Measurements from ENCODE around the gene SCRG1. TPM values are rescaled to one million over a fixed set of nuclear protein-coding genes. Genes with fewer than 3 reads are reported as not detected.
A peak's percentile ranks its signal among the peaks of the same experiment; 100 is the strongest.

Gene SCRG1
- total RNA-seq, 1 donor from 2014 or later: 1.5 TPM

- ATAC-seq (no peak), DNase-seq (ENCODE audit: low spot score) (no peak)
- intact Hi-C loops (cut with DNase I): loop anchor here (10.0 kb wide), 1 partner anchor 400 kb away; no protein-coding TSS in a partner anchor
Observed at GRCh38 chr4:173414456-173414855, 15.5 kb upstream of the SCRG1 start.

- intact Hi-C loops (cut with DNase I): loop anchor here (10.0 kb wide), 1 partner anchor 398 kb away; no protein-coding TSS in a partner anchor
- no peak for ATAC-seq
- no peak for DNase-seq (ENCODE audit: low spot score)
Observed at GRCh38 chr4:173413036-173413435, 14.1 kb upstream of the SCRG1 start.

- DNase-seq (ENCODE audit: low spot score) (no peak), ATAC-seq (peak; percentile 20)
- intact Hi-C loops (cut with DNase I): loop anchor here (10.0 kb wide), 1 partner anchor 396 kb away; no protein-coding TSS in a partner anchor
Observed at GRCh38 chr4:173411106-173411693, 12.3 kb upstream of the SCRG1 start.

GRCh38 chr4:173410079-173410478 is 11.2 kb upstream of the SCRG1 start:
- DNase-seq (ENCODE audit: low spot score) (no peak), ATAC-seq (peak; percentile 36)
- intact Hi-C loops (cut with DNase I): loop anchor here (10.0 kb wide), 1 partner anchor 395 kb away; no protein-coding TSS in a partner anchor

GRCh38 chr4:173405840-173406606 is 7.1 kb upstream of the SCRG1 start:
- no peak for ATAC-seq
- DNase-seq (ENCODE audit: low spot score): no peak
- intact Hi-C loops (cut with DNase I): no loop called here

GRCh38 chr4:173404296-173404865 is 5.5 kb upstream of the SCRG1 start:
- intact Hi-C loops (cut with DNase I): no loop called here
- no peak for ATAC-seq
- DNase-seq (ENCODE audit: low spot score): no peak

GRCh38 chr4:173403051-173403450 is 4.1 kb upstream of the SCRG1 start:
- intact Hi-C loops (cut with DNase I): no loop called here
- DNase-seq (ENCODE audit: low spot score): no peak
- no peak for ATAC-seq

GRCh38 chr4:173401063-173401462 is 2.1 kb upstream of the SCRG1 start:
- no peak for ATAC-seq
- no peak for DNase-seq (ENCODE audit: low spot score)
- intact Hi-C loops (cut with DNase I): no loop called here

GRCh38 chr4:173398220-173398619 is 696 bp downstream of the SCRG1 start:
- ATAC-seq (peak; percentile 71), DNase-seq (ENCODE audit: low spot score) (no peak)
- intact Hi-C loops (cut with DNase I): no loop called here

GRCh38 chr4:173397604-173398003 is 1.3 kb downstream of the SCRG1 start:
- intact Hi-C loops (cut with DNase I): no loop called here
- ATAC-seq: no peak
- no peak for DNase-seq (ENCODE audit: low spot score)

GRCh38 chr4:173391701-173392100 is 7.2 kb downstream of the SCRG1 start:
- intact Hi-C loops (cut with DNase I): no loop called here
- ATAC-seq (no peak), DNase-seq (ENCODE audit: low spot score) (no peak)

- intact Hi-C loops (cut with DNase I): no loop called here
- ATAC-seq (no peak), DNase-seq (ENCODE audit: low spot score) (no peak)
Observed at GRCh38 chr4:173386751-173387150, 12.2 kb downstream of the SCRG1 start.

GRCh38 chr4:173382349-173382748 is 16.6 kb downstream of the SCRG1 start:
- intact Hi-C loops (cut with DNase I): no loop called here
- ATAC-seq: no peak
- DNase-seq (ENCODE audit: low spot score): no peak

GRCh38 chr4:173381610-173382009 is 17.3 kb downstream of the SCRG1 start:
- DNase-seq (ENCODE audit: low spot score) (no peak), ATAC-seq (no peak)
- intact Hi-C loops (cut with DNase I): no loop called here

GRCh38 chr4:173380987-173381386 is 17.9 kb downstream of the SCRG1 start:
- ATAC-seq: no peak
- no peak for DNase-seq (ENCODE audit: low spot score)
- intact Hi-C loops (cut with DNase I): no loop called here

- ATAC-seq: no peak
Observed at GRCh38 chr4:173379929-173380328, 19.0 kb downstream of the SCRG1 start.

GRCh38 chr4:173374588-173374987 is 24.3 kb downstream of the SCRG1 start:
- DNase-seq (ENCODE audit: low spot score) (no peak), ATAC-seq (no peak)
- intact Hi-C loops (cut with DNase I): no loop called here

More at GRCh38 chr4:173379929-173380328, 19.0 kb downstream of the SCRG1 start:
- intact Hi-C loops (cut with DNase I): no loop called here
- DNase-seq (ENCODE audit: low spot score): no peak

- intact Hi-C loops (cut with DNase I): no loop called here
- DNase-seq (ENCODE audit: low spot score): peak; percentile 85
- peak; percentile 31 for ATAC-seq
Observed at GRCh38 chr4:173371292-173372192, 27.4 kb downstream of the SCRG1 start.
